Measurements from ENCODE around the gene HECW1. TPM values are rescaled to one million over a fixed set of nuclear protein-coding genes. Genes with fewer than 3 reads are reported as not detected.

Gene HECW1
- total RNA-seq, 1 experiment from 2014 or later: 0.77 TPM

DNA sequence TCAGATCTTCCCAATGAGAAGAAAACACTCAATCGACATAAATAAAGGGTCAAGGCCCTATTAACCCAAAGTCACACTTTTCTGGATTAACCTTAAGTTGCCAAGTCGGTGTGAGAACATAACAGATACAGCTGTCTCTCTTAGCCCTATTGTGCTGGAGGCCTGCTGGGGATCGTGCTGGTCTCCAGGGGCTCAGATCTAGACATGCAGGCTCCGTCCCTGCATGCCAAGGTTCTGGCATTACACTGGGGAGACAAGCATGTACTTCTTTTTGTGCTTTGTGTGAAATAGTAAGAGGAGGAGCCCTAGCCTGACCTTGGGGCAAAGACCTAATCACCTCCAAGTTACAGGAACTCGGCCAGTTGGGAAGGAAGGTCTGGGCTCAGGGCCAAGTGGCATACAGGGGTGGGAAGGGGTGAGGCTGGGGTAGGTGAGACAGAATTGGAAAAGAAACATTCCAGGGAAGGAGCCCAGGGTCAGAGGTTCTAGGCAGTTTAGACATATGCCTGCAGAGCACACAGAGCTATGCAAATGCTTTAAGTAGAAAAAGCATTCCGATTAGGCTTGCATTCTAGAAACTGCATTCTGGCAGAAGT, 216.4 kb downstream of the HECW1 start:
- H3K4me3 ChIP-seq (ENCODE audit: low read depth in 2 of 2, low read length in 2 of 2): no peak overlapping the region
- CTCF ChIA-PET: no interaction called here

GRCh38 chr7:43332193-43332796, 219.8 kb downstream of the HECW1 start:
- no peak overlapping the region for H3K27ac ChIP-seq (ENCODE audit: low read length)
- no peak overlapping the region for H3K4me3 ChIP-seq (ENCODE audit: low read depth in 2 of 2, low read length in 2 of 2)
- H3K9me3 ChIP-seq (ENCODE audit: control insufficient read depth, insufficient read depth, low read depth, low read length): no peaks in the 10 kb centered on the region
- BruUV-seq (replicated peaks): no TSS peak
- no peaks in the 10 kb centered on the region for H3K4me1 ChIP-seq (ENCODE audit: control insufficient read depth, insufficient read depth, low read length)
- DNase-seq (ENCODE audit: low read depth, low spot score) (no peak), ATAC-seq (no peak)
- H3K36me3 ChIP-seq (ENCODE audit: control insufficient read depth, insufficient read depth, low read length): no peaks in the 10 kb centered on the region
- peaks cover 4% of the 10 kb centered on the region; the same call in 1 of the 2 replicates for H3K27me3 ChIP-seq (ENCODE audit: control insufficient read depth, insufficient read depth, low read length)
- intact Hi-C loops (cut with micrococcal nuclease; ENCODE audit: unreplicated experiment) (no loop called here), in situ Hi-C loops (cut with HindIII; ENCODE audit: low pct_unique_long_range_greater_than_20kb, low sequenced_read_pairs) (no loop called here)
- TF ChIP-seq POLR2AphosphoS5 (IDR thresholded peaks at IDR 0.05; ENCODE audit: low read depth, low read length) (no peak), REST (IDR thresholded peaks at IDR 0.05; ENCODE audit: insufficient read depth in 1 of 2, low read depth in 2 of 2, low read length in 1 of 2) (no peak), TCF7L2 (IDR thresholded peaks at IDR 0.05; ENCODE audit: low read depth, low read length) (no peak), SIN3A (IDR thresholded peaks at IDR 0.05; ENCODE audit: borderline replicate concordance, insufficient read depth, low read depth, low read length) (no peak), CTCF (IDR thresholded peaks at IDR 0.05) (no peak)
- ChIA-PET POLR2A (no interaction called here), CTCF (no interaction called here)

More for the DNA sequence above, 216.4 kb downstream of the HECW1 start:
- intact Hi-C loops (cut with micrococcal nuclease; ENCODE audit: unreplicated experiment) (no loop called here), in situ Hi-C loops (cut with HindIII; ENCODE audit: low pct_unique_long_range_greater_than_20kb, low sequenced_read_pairs) (no loop called here)
- BruUV-seq (replicated peaks): no TSS peak
- ATAC-seq (no peak), DNase-seq (ENCODE audit: low read depth, low spot score) (no peak)
- no peaks in the 10 kb centered on the region; the same call in 1 of the 2 replicates for H3K27me3 ChIP-seq (ENCODE audit: control insufficient read depth, insufficient read depth, low read length)
- H3K4me1 ChIP-seq (ENCODE audit: control insufficient read depth, insufficient read depth, low read length): no peaks in the 10 kb centered on the region
- H3K36me3 ChIP-seq (ENCODE audit: control insufficient read depth, insufficient read depth, low read length): no peaks in the 10 kb centered on the region
- POLR2A ChIA-PET: no interaction called here
- no peak overlapping the region for H3K27ac ChIP-seq (ENCODE audit: low read length)
- no peaks in the 10 kb centered on the region for H3K9me3 ChIP-seq (ENCODE audit: control insufficient read depth, insufficient read depth, low read depth, low read length)
- TF ChIP-seq REST (IDR thresholded peaks at IDR 0.05; ENCODE audit: insufficient read depth in 1 of 2, low read depth in 2 of 2, low read length in 1 of 2) (no peak), POLR2AphosphoS5 (IDR thresholded peaks at IDR 0.05; ENCODE audit: low read depth, low read length) (no peak)
